Glutamatergic neuron (in vitro differentiated cells): ENCODE measurements around the gene NWD2. TPM values are rescaled to one million over a fixed set of nuclear protein-coding genes. Genes with fewer than 3 reads are reported as not detected.

Source experiments
- DNase-seq: peaks from one replicate; pipeline ENCODE4 v3.0.0; 2022
- H3K27ac Mint-ChIP-seq: one replicate; pipeline ENCODE4 v1.8.0; 2020; ENCODE audit warnings: mild to moderate bottlenecking, mixed read lengths, inconsistent platforms; ENCODE audit not compliant: unreplicated experiment
- H3K27me3 Mint-ChIP-seq: one replicate; pipeline ENCODE4 v1.8.0; 2020; ENCODE audit warnings: mild to moderate bottlenecking, moderate library complexity, mixed read lengths, inconsistent platforms; ENCODE audit not compliant: unreplicated experiment
- H3K36me3 Mint-ChIP-seq: one replicate; pipeline ENCODE4 v1.8.0; 2020; ENCODE audit warnings: mild to moderate bottlenecking, mixed read lengths, inconsistent platforms; ENCODE audit not compliant: unreplicated experiment
- H3K4me1 Mint-ChIP-seq: one replicate; pipeline ENCODE4 v1.8.0; 2020; ENCODE audit warnings: mild to moderate bottlenecking, low read depth, mixed read lengths, inconsistent platforms; ENCODE audit not compliant: unreplicated experiment
- H3K4me3 Mint-ChIP-seq: one replicate; pipeline ENCODE4 v1.8.0; 2020; ENCODE audit warnings: mild to moderate bottlenecking, mixed read lengths, inconsistent platforms; ENCODE audit not compliant: unreplicated experiment
- H3K9me3 Mint-ChIP-seq: one replicate; pipeline ENCODE4 v1.8.0; 2020; ENCODE audit warnings: mild to moderate bottlenecking, moderate library complexity, mixed read lengths, inconsistent platforms; ENCODE audit not compliant: unreplicated experiment
- total RNA-seq: library from RNA; stranded (reverse); fragmentation: NEBNext Ultra II Directional; extraction: Animal tissue kit (Norgen Biotek cat#: 25700); gene quantifications from one replicate; pipeline ENCODE4 v1.2.1, GENCODE V29; 2021; ENCODE audit not compliant: unreplicated experiment
- TF ChIP-seq, protein P1 (sequence below): fragments of 200-600 bp; sonication (generic); IDR thresholded peaks from one replicate; pipeline ENCODE4 v1.5.0; 2021; ENCODE audit not compliant: partially characterized antibody, unreplicated experiment

The NWD2 gene
- total RNA-seq, 1 donor from 2014 or later = 0.17 TPM

DNA sequence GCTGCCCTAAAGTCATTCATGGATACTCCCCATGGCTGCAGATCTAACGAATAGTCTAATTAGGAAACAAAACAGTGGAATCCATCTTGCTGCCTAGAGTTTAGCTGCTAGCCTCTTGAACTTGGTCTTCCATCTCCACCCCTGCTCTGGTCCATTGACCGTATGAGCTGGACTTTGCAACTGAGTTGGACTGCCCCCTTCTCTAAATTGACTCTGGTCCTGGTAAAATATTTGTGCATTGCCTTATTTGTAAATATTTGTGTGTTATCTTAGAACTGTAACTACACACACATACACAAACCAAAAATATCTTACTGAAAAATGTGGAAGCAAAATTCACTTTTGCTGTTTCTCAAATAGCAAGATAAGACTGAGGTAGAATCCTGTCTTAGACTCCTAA is 181.3 kb downstream of the NWD2 start:
- no peaks in the 10 kb centered on the region for H3K36me3 Mint-ChIP-seq
- peaks cover 7% of the 10 kb centered on the region for H3K4me1 Mint-ChIP-seq
- no peaks in the 10 kb centered on the region for H3K9me3 Mint-ChIP-seq
- TF ChIP-seq, protein P1, sequence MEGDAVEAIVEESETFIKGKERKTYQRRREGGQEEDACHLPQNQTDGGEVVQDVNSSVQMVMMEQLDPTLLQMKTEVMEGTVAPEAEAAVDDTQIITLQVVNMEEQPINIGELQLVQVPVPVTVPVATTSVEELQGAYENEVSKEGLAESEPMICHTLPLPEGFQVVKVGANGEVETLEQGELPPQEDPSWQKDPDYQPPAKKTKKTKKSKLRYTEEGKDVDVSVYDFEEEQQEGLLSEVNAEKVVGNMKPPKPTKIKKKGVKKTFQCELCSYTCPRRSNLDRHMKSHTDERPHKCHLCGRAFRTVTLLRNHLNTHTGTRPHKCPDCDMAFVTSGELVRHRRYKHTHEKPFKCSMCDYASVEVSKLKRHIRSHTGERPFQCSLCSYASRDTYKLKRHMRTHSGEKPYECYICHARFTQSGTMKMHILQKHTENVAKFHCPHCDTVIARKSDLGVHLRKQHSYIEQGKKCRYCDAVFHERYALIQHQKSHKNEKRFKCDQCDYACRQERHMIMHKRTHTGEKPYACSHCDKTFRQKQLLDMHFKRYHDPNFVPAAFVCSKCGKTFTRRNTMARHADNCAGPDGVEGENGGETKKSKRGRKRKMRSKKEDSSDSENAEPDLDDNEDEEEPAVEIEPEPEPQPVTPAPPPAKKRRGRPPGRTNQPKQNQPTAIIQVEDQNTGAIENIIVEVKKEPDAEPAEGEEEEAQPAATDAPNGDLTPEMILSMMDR = no peak
- H3K27ac Mint-ChIP-seq = no peak overlapping the region
- H3K4me3 Mint-ChIP-seq = no peak overlapping the region
- no peak for DNase-seq
- no peaks in the 10 kb centered on the region for H3K27me3 Mint-ChIP-seq

DNA sequence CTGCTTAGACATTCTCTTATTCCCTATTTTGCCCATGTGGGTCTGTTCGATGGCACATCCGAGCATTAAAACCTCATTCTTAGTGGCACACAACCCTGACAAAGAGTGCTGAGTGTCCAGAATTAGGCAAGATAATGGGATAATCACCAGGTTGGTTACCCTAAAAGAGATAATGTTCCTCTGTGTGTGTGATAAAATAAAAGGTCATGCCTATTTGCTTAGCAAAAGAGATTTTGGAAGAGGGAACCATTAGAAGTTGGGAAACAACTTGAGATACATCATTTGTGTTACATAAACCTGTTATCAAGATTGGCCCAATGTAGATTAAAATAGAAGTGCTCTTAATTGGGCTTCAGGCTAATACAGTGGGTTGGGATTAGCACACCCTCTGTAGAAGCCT is 182.7 kb downstream of the NWD2 start:
- Mint-ChIP-seq H3K27me3 (no peaks in the 10 kb centered on the region), H3K36me3 (no peaks in the 10 kb centered on the region), H3K4me1 (peaks cover 7% of the 10 kb centered on the region), H3K27ac (no peak overlapping the region), H3K9me3 (no peaks in the 10 kb centered on the region), H3K4me3 (no peak overlapping the region)
- TF ChIP-seq, protein P1 = no peak
- no peak for DNase-seq

DNA sequence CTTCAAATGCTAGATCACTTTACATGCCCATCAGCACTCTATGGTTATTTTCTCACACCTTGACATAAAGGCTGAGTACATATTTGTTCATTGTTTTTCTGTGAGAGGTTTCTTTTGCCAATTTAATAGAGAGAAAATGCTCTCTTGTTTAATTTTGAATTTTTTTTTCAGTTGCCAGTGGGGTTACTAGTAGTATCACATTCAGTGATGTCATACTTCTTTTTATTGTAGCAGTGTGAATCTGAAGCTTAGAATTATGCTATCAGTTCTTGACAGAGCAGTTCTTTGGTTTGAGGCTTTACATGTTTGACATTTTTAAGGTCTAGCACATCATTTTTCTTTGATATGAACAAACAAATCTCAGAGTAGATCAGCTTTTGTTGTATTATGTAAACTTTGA is 185.4 kb downstream of the NWD2 start:
- Mint-ChIP-seq H3K9me3 (no peaks in the 10 kb centered on the region), H3K27ac (no peak overlapping the region), H3K36me3 (no peaks in the 10 kb centered on the region), H3K27me3 (no peaks in the 10 kb centered on the region), H3K4me3 (no peak overlapping the region), H3K4me1 (peaks cover 4% of the 10 kb centered on the region)
- no peak for DNase-seq
- TF ChIP-seq, protein P1 = no peak

DNA sequence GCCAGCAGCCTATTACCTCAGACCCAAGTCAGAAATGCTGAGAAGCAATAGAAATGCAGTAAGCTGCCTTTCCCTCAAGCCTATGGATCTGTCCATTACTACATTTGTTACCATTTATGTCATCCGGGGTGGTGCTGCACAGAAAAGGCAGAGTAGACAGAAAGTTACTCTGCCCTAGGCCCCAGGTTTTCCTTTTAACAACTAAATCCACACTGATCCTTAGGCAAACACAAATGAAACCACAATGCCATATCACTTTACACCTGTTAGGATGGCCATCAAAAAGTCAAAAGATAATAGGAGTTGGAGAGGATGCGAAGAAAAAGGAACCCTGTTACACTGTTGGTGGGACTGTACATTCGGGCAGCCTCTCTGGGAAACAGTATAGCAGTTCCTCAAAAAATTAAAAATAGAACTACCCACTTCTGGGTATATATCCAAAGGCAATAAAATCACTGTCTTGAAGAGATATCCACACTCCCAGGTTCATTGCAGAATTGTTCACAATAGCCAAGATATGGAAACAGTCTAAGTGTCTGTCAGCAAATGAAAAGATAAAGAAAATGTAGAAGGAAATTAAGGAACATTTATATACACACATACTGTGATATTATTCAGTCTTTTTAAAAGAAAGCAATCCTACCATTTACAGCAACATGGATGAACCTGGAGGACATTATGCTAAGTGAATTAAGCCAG is 186.3 kb downstream of the NWD2 start:
- H3K4me1 Mint-ChIP-seq = peaks cover 2% of the 10 kb centered on the region
- no peak for DNase-seq
- H3K9me3 Mint-ChIP-seq = no peaks in the 10 kb centered on the region
- no peaks in the 10 kb centered on the region for H3K36me3 Mint-ChIP-seq
- H3K27me3 Mint-ChIP-seq = no peaks in the 10 kb centered on the region
- H3K27ac Mint-ChIP-seq = no peak overlapping the region
- TF ChIP-seq, protein P1 = no peak
- no peak overlapping the region for H3K4me3 Mint-ChIP-seq

DNA sequence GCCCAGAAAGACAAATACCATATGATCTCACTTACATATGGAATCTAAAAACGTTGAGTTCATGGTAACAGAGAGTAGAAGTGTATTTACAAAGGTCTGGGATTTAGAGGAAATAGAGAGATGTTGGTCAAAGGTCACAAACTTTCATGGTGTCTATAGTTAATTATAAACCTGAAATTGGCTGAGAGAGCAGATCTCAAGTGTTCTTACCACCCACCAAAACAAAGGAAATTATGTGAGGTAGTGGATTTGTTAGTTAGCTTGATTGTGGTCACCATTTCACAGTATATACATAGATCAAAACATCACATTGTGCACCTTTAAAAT is 186.8 kb downstream of the NWD2 start:
- H3K4me3 Mint-ChIP-seq = no peak overlapping the region
- H3K27me3 Mint-ChIP-seq = no peaks in the 10 kb centered on the region
- no peaks in the 10 kb centered on the region for H3K9me3 Mint-ChIP-seq
- no peak overlapping the region for H3K27ac Mint-ChIP-seq
- DNase-seq = no peak
- peaks cover 2% of the 10 kb centered on the region for H3K4me1 Mint-ChIP-seq
- TF ChIP-seq, protein P1 = no peak
- no peaks in the 10 kb centered on the region for H3K36me3 Mint-ChIP-seq
